OCI-LY3 (cell line): ENCODE data around the gene GIPC1.

Source experiments
- CTCF ChIP-seq: fragments of 200-600, 300-600 bp; sonication (generic); IDR thresholded peaks from 2 replicates; pipeline ENCODE4 v1.5.1; 2014; ENCODE audit warnings: antibody characterized with exemption, low read length, low read depth
- EZH2phosphoT487 ChIP-seq: fragments of 200-600 bp; shearing (Covaris generic); IDR thresholded peaks from 2 replicates; pipeline ENCODE4 v1.6.1; 2018; ENCODE audit warnings: antibody characterized with exemption, mixed run types, low read depth

DNA sequence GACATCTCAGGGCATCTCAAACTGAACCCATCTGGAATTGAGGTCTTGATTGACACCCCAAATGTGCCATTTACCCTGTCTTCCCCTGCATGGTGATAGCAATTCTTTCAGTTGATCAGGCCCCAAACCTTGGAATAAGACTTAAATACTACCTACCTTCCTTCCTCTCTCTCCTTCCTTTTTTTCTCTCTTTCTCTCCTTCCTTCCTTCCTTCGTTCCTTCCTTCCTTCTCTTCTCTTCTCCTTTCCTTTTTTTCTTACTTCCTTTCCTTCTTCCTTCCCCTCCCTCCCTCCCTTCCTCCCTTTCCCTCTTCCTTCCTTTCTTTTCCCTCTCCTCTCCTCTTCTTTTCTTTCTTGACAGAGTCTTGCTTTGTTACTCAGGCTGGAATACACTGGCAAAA is 7.4 kb upstream of the GIPC1 start:
- TF ChIP-seq CTCF (no peak), EZH2phosphoT487 (no peak)
